ENCODE results near the gene NFIX.

The NFIX gene

DNA sequence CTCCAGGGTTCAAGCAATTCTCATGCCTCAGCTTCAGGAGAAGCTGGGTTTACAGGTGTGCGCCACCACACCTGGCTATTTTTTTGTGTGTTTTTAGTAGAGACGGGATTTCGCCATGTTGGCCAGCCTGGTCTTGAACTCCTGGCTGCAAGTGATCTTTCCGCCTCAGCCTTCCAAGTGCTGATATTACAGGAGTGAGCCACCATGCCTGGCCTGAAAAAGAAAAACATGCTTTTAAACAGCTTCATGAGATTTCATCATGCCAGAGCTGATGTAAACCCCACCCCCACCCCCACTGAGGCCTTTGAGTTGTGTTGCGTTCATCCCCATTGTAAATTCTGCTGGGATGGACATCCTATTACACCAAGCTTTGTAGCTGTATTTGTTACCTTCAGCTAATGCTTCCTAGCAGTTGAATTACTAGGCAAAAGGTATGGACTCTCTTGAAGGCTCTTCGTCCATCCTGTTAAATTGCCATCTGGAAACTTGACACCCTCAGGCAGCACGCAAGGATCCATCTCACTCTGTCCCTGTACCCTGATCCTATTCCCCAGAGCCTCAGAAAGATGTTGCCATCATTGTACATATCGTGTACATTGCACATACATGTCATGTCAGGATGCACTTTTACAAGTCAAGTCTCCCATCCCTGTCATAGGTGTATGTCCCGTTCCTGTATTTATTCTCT, 47.3 kb downstream of the NFIX start:
- Histone ChIP-seq H3K36me3 (ENCODE audit: insufficient read depth, low read length) (no peaks in the 10 kb centered on the region), H3K27me3 (ENCODE audit: insufficient read depth, low read length) (peaks cover 89% of the 10 kb centered on the region), H3K27ac (ENCODE audit: low read depth, low read length) (no peak overlapping the region), H3K4me1 (ENCODE audit: insufficient read depth, low read length) (no peaks in the 10 kb centered on the region; the same call in 1 of the 2 replicates), H3K4me3 (ENCODE audit: low read length) (no peak overlapping the region), H3K9ac (ENCODE audit: low read depth, low read length) (no peak overlapping the region), H3K9me3 (ENCODE audit: insufficient read depth, low read depth, low read length) (no peaks in the 10 kb centered on the region)
- WGBS: 89% methylated on average over 9 of the region's 9 CpGs

DNA sequence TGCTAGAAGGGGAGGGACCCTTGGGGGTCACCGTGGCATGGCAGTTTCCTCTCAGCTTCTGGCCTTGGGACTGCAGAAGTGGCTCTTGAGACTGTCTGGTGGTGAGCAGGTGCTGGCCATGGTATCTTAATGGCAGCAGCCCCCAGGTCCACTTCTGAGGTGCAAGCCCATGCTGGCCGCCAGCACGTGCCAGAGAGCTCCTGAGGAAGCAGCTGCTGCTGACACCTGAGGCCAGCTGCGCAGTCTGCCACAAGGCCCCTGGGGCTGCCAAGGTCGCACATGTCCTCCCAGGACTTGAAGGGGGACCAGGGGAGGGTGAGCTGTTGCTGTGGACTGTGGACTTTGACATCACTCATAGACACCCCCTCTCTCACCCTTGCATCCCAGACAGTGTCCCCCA, 48.0 kb downstream of the NFIX start:
- 80% methylated on average over 5 of the region's 5 CpGs for WGBS
- H3K9ac ChIP-seq (ENCODE audit: low read depth, low read length): no peak overlapping the region
- H3K27me3 ChIP-seq (ENCODE audit: insufficient read depth, low read length): peaks cover 89% of the 10 kb centered on the region
- no peaks in the 10 kb centered on the region for H3K36me3 ChIP-seq (ENCODE audit: insufficient read depth, low read length)
- no peak overlapping the region for H3K4me3 ChIP-seq (ENCODE audit: low read length)
- no peaks in the 10 kb centered on the region; the same call in 1 of the 2 replicates for H3K4me1 ChIP-seq (ENCODE audit: insufficient read depth, low read length)
- H3K9me3 ChIP-seq (ENCODE audit: insufficient read depth, low read depth, low read length): no peaks in the 10 kb centered on the region
- H3K27ac ChIP-seq (ENCODE audit: low read depth, low read length): no peak overlapping the region

DNA sequence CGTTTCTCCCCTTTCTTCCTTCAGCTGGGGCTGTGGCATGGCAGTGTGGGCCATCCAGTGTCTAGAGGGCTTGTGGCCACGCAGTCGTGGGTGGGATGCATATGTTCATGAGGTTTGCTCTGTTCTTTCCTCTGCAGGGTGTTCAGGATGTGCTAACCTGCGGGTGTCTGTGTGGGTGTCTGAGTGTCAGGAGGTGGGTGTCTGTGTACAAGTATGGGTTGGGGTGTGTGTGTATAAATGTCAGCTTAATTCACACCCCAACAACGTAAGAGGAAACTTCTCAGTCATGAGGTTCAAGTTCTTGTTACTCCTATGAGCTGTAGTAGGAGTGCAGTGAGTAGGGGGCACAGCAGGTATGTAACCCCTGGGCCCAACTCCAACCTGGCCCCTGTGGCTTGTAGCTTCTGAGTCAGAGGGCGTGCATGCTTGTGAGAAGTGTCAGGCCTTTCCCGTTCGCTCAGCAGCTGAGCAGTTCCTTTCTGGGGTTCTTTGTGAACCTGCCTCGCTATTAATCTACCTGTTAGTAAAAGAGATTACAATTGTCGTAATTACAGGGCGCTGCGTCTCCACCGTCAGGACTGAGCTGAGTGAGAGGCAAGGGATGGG, 49.1 kb downstream of the NFIX start:
- 82% methylated on average over 13 of the region's 13 CpGs for WGBS
- Histone ChIP-seq H3K9me3 (ENCODE audit: insufficient read depth, low read depth, low read length) (no peaks in the 10 kb centered on the region), H3K27ac (ENCODE audit: low read depth, low read length) (no peak overlapping the region), H3K27me3 (ENCODE audit: insufficient read depth, low read length) (peaks cover 89% of the 10 kb centered on the region), H3K9ac (ENCODE audit: low read depth, low read length) (no peak overlapping the region), H3K4me1 (ENCODE audit: insufficient read depth, low read length) (no peaks in the 10 kb centered on the region; the same call in 1 of the 2 replicates), H3K4me3 (ENCODE audit: low read length) (no peak overlapping the region), H3K36me3 (ENCODE audit: insufficient read depth, low read length) (no peaks in the 10 kb centered on the region)

- WGBS: 95% methylated on average over 4 of the region's 4 CpGs
- H3K9ac ChIP-seq (ENCODE audit: low read depth, low read length): no peak overlapping the region
Observed at GRCh38 chr19:13045812-13046211, 50.5 kb downstream of the NFIX start.

DNA sequence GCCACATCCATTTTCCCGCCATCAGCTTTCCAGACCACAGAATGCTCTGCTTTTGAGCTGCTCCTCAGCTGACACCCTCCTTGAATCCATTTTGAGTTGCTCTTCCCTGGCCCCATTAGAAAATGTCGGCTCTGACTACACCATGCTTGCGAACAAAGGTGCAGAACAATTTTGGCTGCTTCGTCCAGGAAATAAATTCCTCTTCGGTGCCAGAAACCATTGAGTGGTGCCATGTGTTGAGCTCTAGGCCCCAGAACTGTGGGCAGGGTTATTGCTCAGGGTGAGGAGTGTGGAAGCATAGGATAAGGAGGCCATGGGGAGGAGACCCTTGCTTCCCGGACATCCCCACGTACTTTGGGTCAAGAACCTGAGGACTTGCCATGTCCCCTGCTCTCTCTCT, 52.1 kb downstream of the NFIX start:
- Histone ChIP-seq H3K4me3 (ENCODE audit: low read length) (no peak overlapping the region), H3K9ac (ENCODE audit: low read depth, low read length) (no peak overlapping the region), H3K9me3 (ENCODE audit: insufficient read depth, low read depth, low read length) (no peaks in the 10 kb centered on the region), H3K36me3 (ENCODE audit: insufficient read depth, low read length) (no peaks in the 10 kb centered on the region), H3K27me3 (ENCODE audit: insufficient read depth, low read length) (peaks cover 98% of the 10 kb centered on the region), H3K4me1 (ENCODE audit: insufficient read depth, low read length) (peaks cover 10% of the 10 kb centered on the region), H3K27ac (ENCODE audit: low read depth, low read length) (no peak overlapping the region)
- 94% methylated on average over 7 of the region's 7 CpGs for WGBS

More at GRCh38 chr19:13045812-13046211, 50.5 kb downstream of the NFIX start:
- no peak overlapping the region for H3K27ac ChIP-seq (ENCODE audit: low read depth, low read length)
- H3K4me3 ChIP-seq (ENCODE audit: low read length): no peak overlapping the region
- no peaks in the 10 kb centered on the region for H3K9me3 ChIP-seq (ENCODE audit: insufficient read depth, low read depth, low read length)
- H3K4me1 ChIP-seq (ENCODE audit: insufficient read depth, low read length): no peaks in the 10 kb centered on the region; the same call in 1 of the 2 replicates
- H3K27me3 ChIP-seq (ENCODE audit: insufficient read depth, low read length): peaks cover 89% of the 10 kb centered on the region
- H3K36me3 ChIP-seq (ENCODE audit: insufficient read depth, low read length): no peaks in the 10 kb centered on the region

- Histone ChIP-seq H3K4me1 (ENCODE audit: insufficient read depth, low read length) (peaks cover 26% of the 10 kb centered on the region), H3K9ac (ENCODE audit: low read depth, low read length) (no peak overlapping the region), H3K9me3 (ENCODE audit: insufficient read depth, low read depth, low read length) (no peaks in the 10 kb centered on the region), H3K4me3 (ENCODE audit: low read length) (no peak overlapping the region), H3K36me3 (ENCODE audit: insufficient read depth, low read length) (no peaks in the 10 kb centered on the region), H3K27me3 (ENCODE audit: insufficient read depth, low read length) (peaks cover 99% of the 10 kb centered on the region), H3K27ac (ENCODE audit: low read depth, low read length) (no peak overlapping the region)
- WGBS: 74% methylated on average over 4 of the region's 4 CpGs
Observed at GRCh38 chr19:13050274-13050673, 55.0 kb downstream of the NFIX start.

DNA sequence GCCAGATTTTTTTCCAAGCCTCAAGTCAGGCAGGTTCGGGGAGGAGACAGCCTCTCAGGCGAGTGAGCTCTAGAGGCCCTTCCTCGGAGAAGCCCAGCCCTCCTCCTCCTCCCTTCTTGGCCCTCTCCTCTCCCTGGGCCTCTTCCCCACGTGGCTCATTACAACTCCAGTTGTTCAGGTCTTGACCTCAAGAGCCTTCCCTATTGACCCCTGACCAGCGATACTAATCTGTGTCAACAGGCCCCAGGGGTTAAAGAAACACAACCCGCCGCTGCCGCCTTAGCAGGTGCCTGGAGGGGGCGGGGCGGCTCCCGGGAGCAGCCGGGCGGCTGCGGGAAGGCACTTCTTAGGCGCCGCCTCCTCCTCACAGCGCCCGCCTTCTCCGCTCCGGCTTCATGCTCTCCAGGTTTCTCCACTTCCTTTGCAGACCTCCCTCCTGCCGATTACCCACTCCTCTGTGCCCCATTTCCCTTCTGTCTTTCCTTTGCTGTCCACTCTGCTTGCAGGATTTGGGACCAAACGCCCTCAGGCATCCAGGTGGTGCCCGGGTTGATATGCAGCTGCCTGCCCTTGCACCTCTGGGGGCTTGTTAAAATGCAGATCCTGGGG, 56.4 kb downstream of the NFIX start:
- Histone ChIP-seq H3K4me3 (ENCODE audit: low read length) (peak overlapping the region; percentile 15), H3K9me3 (ENCODE audit: insufficient read depth, low read depth, low read length) (no peaks in the 10 kb centered on the region), H3K9ac (ENCODE audit: low read depth, low read length) (no peak overlapping the region), H3K27me3 (ENCODE audit: insufficient read depth, low read length) (peaks cover 99% of the 10 kb centered on the region), H3K27ac (ENCODE audit: low read depth, low read length) (no peak overlapping the region), H3K4me1 (ENCODE audit: insufficient read depth, low read length) (peaks cover 36% of the 10 kb centered on the region), H3K36me3 (ENCODE audit: insufficient read depth, low read length) (no peaks in the 10 kb centered on the region)
- WGBS: under 1% methylated on average over 23 of the region's 23 CpGs

GRCh38 chr19:13052447-13053175, 57.3 kb downstream of the NFIX start:
- H3K9me3 ChIP-seq (ENCODE audit: insufficient read depth, low read depth, low read length): no peaks in the 10 kb centered on the region
- no peak overlapping the region for H3K27ac ChIP-seq (ENCODE audit: low read depth, low read length)
- 79% methylated on average over 12 of the region's 12 CpGs for WGBS
- no peak overlapping the region for H3K9ac ChIP-seq (ENCODE audit: low read depth, low read length)
- no peak overlapping the region for H3K4me3 ChIP-seq (ENCODE audit: low read length)
- peaks cover 99% of the 10 kb centered on the region for H3K27me3 ChIP-seq (ENCODE audit: insufficient read depth, low read length)
- no peaks in the 10 kb centered on the region for H3K36me3 ChIP-seq (ENCODE audit: insufficient read depth, low read length)
- H3K4me1 ChIP-seq (ENCODE audit: insufficient read depth, low read length): peaks cover 46% of the 10 kb centered on the region

DNA sequence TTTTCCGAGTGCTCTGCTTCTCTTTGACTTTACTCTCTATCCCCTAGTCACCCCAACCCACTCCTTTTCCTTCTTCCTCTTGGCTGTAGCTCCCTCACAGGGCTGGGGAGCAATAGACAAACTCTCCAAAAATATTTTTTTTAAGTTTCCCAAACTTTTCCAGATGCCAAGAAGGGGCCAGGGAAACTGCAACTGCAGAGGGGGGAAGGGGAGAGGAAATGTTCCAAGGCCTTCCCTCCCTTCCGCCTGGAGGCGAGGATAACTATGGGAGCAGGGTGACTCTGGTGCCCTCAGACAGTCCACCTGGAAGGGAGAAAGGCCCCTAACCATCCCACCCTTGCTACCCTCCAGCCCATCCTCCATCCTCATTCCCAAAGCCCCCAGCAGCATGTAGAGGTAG, 58.0 kb downstream of the NFIX start:
- 77% methylated on average over 3 of the region's 3 CpGs for WGBS
- H3K27ac ChIP-seq (ENCODE audit: low read depth, low read length): no peak overlapping the region
- peaks cover 99% of the 10 kb centered on the region for H3K27me3 ChIP-seq (ENCODE audit: insufficient read depth, low read length)
- H3K4me3 ChIP-seq (ENCODE audit: low read length): no peak overlapping the region
- H3K9ac ChIP-seq (ENCODE audit: low read depth, low read length): no peak overlapping the region
- H3K4me1 ChIP-seq (ENCODE audit: insufficient read depth, low read length): peaks cover 48% of the 10 kb centered on the region
- H3K36me3 ChIP-seq (ENCODE audit: insufficient read depth, low read length): no peaks in the 10 kb centered on the region
- no peaks in the 10 kb centered on the region for H3K9me3 ChIP-seq (ENCODE audit: insufficient read depth, low read depth, low read length)

- Histone ChIP-seq H3K27ac (ENCODE audit: low read depth, low read length) (no peak overlapping the region), H3K4me3 (ENCODE audit: low read length) (peak overlapping the region; percentile 7; the same call in 1 of the 2 replicates), H3K9me3 (ENCODE audit: insufficient read depth, low read depth, low read length) (no peaks in the 10 kb centered on the region), H3K36me3 (ENCODE audit: insufficient read depth, low read length) (no peaks in the 10 kb centered on the region), H3K27me3 (ENCODE audit: insufficient read depth, low read length) (peaks cover 99% of the 10 kb centered on the region), H3K4me1 (ENCODE audit: insufficient read depth, low read length) (peaks cover 52% of the 10 kb centered on the region), H3K9ac (ENCODE audit: low read depth, low read length) (no peak overlapping the region)
- WGBS: 33% methylated on average over 17 of the region's 17 CpGs
Observed at GRCh38 chr19:13053761-13054625, 58.7 kb downstream of the NFIX start.

Data from HUES64 (cell line).